HG02571 (cell line): ENCODE data around the gene TNF.
A peak's percentile ranks its signal among the peaks of the same experiment; 100 is the strongest.
"Not testable (repeated sequence)": the region's sequence is repeated elsewhere in the genome, so short reads cannot be mapped to it uniquely, and the experiment has no call there.

ENCODE experiments used
- ATAC-seq: cut with Tn5 transposase; IDR thresholded peaks from one replicate; pipeline ENCODE4 v1.9.1; 2021; ENCODE audit warnings: mild to moderate bottlenecking, moderate library complexity; ENCODE audit not compliant: unreplicated experiment

TNF gene

GRCh38 chr6:31586599-31587281 lies 11.4 kb downstream of the TNF start:
- ATAC-seq, result no peak

- ATAC-seq, result no peak
Measured at GRCh38 chr6:31587791-31588777, 12.7 kb downstream of the TNF start.

- ATAC-seq, result no peak
Measured at GRCh38 chr6:31588871-31589650, 13.7 kb downstream of the TNF start.

GRCh38 chr6:31590691-31591090 lies 15.3 kb downstream of the TNF start:
- ATAC-seq, result not testable (repeated sequence)

- no peak for ATAC-seq
Measured at GRCh38 chr6:31592396-31592771, 17.0 kb downstream of the TNF start.

GRCh38 chr6:31597006-31597405 lies 21.6 kb downstream of the TNF start:
- no peak for ATAC-seq

GRCh38 chr6:31607317-31607716 lies 32.0 kb downstream of the TNF start:
- no peak for ATAC-seq

GRCh38 chr6:31609519-31610406 lies 34.4 kb downstream of the TNF start:
- ATAC-seq, result no peak

GRCh38 chr6:31610968-31611367 lies 35.6 kb downstream of the TNF start:
- ATAC-seq, result no peak

GRCh38 chr6:31614075-31614619 lies 38.8 kb downstream of the TNF start:
- ATAC-seq, result no peak

- ATAC-seq, result no peak
Measured at GRCh38 chr6:31614684-31615578, 39.6 kb downstream of the TNF start, which contains the start of gene AIF1. TSS of gene AIF1 (plus strand) at chr6:31615234. CDS start at chr6:31615330, 96 bp downstream.

- no peak for ATAC-seq
Measured at GRCh38 chr6:31615748-31616147, 40.4 kb downstream of the TNF start.

- no peak for ATAC-seq
Measured at GRCh38 chr6:31617010-31617409, 41.6 kb downstream of the TNF start.

GRCh38 chr6:31619805-31620585 lies 44.6 kb downstream of the TNF start:
- peak; percentile 80 for ATAC-seq

GRCh38 chr6:31620586-31621319 lies 45.4 kb downstream of the TNF start, which contains the start of gene PRRC2A:
TSS of gene PRRC2A (plus strand) at chr6:31620715. CDS start at chr6:31622790, 2,075 bp downstream.
- ATAC-seq, result peak; percentile 36

GRCh38 chr6:31621320-31621939 lies 46.1 kb downstream of the TNF start:
- ATAC-seq, result no peak

GRCh38 chr6:31621991-31622390 lies 46.6 kb downstream of the TNF start:
- ATAC-seq, result no peak
